Ovary (tissue), 9 donors: ENCODE results near the gene WASF3. TPM values are rescaled to one million over a fixed set of nuclear protein-coding genes. Genes with fewer than 3 reads are reported as not detected.

Experiments
- DNase-seq, 5 donors: peaks; one replicate each; pipeline ENCODE4 v3.0.0-alpha.2; 2019 to 2020
- H3K27ac ChIP-seq, 2 donors: fragments of 200-600 bp; one replicate each; pipeline versions ENCODE4 v1.5.1 to v1.8.0; 2019 to 2022
- H3K27me3 ChIP-seq: fragments of 200-600 bp; one replicate; pipeline ENCODE4 v1.8.0; 2022
- H3K36me3 ChIP-seq: fragments of 200-600 bp; sonication (generic); one replicate; pipeline ENCODE4 v1.5.1; 2019
- H3K4me1 ChIP-seq: one replicate; pipeline ENCODE4 v1.8.1; 2013; ENCODE audit warnings: mild to moderate bottlenecking, moderate library complexity; ENCODE audit not compliant: insufficient read depth
- H3K4me3 ChIP-seq: fragments of 200-600 bp; sonication (generic); one replicate; pipeline ENCODE4 v1.5.1; 2017
- H3K9me3 ChIP-seq, 2 donors: fragments of 200-600 bp in 1 of 2; sonication (generic) in 1 of 2; one replicate each; pipeline versions ENCODE4 v1.5.1 to v1.8.1; 2013 to 2019; ENCODE audit warnings: mild to moderate bottlenecking in 1 of 2, moderate library complexity in 1 of 2
- EP300 ChIP-seq: sonication (generic); formaldehyde crosslinking; IDR thresholded peaks from one replicate; pipeline ENCODE4 v1.6.1; 2017; ENCODE audit warnings: antibody characterized with exemption
- POLR2A ChIP-seq: fragments of 450-650 bp; IDR thresholded peaks from one replicate; pipeline ENCODE4 v1.6.1; 2017; ENCODE audit warnings: antibody characterized with exemption, mild to moderate bottlenecking, moderate library complexity
- WGBS, 3 donors: extraction: QIAGEN DNeasy Blood & Tissue Kit in 1 of 3; methylation state at CpG; one replicate each; pipeline versions ENCODE4 v1.1.5 to v1.1.7; 2013 to 2017; 5-methylcytosine and 5-hydroxymethylcytosine counted together
- intact Hi-C, 4 donors: fragments of 100-400 bp; cut with DNase I; formaldehyde crosslinking; loops; one replicate each; pipeline versions ENCODE4 v1.11.0 to v1.15.1; 2022 to 2023
- polyA plus RNA-seq, 2 donors: library from polyadenylated mRNA; stranded (reverse); fragments of 200-250 nt in 1 of 2; fragments of 350-450 nt in 1 of 2; fragmentation: Illumina TruSeq in 1 of 2; extraction: RNeasy Lipid Tissue Mini Kit (QIAGEN cat#74804) in 1 of 2; gene quantifications; one replicate each; pipeline ENCODE4 v1.2.3, GENCODE V29; 2013 to 2014
- total RNA-seq, 7 donors: library from RNA; depleted of rRNA in 2 of 7; stranded (reverse); fragments of >200 nt in 2 of 7; fragmentation: NEBNext Ultra II Directional in 3 of 7; extraction: Animal tissue kit (Norgen Biotek cat#: 25700) in 3 of 7; gene quantifications; one replicate each; pipeline versions ENCODE4 v1.1.0 to v1.2.4, GENCODE V29; 2016 to 2023
- TF ChIP-seq, protein P1 (sequence below), 3 donors: fragments of 450-650 bp in 2 of 3; fragments of 200-600 bp in 1 of 3; IDR thresholded peaks; one replicate each; pipeline versions ENCODE4 v1.5.1 to v1.8.0; 2016 to 2022; ENCODE audit warnings: antibody characterized with exemption in 3 of 3, mild to moderate bottlenecking in 1 of 3
- donor health status: DM: no; HTN: no; CAD: no; lungs with moderate emphysema.
- donor health status: DM: no; HTN: no; CAD: no.
- donor health status: Bipolar disorder and iron deficiency.
- donor health status: DM: yes; HTN: yes; CAD: no.
- donor health status: DM: no; HTN: no; CAD: no.
- donor health status: DM: yes; HTN: yes; CAD: no.

WASF3 gene
- total and polyA plus RNA-seq, 9 donors, result 11.5 to 37.1 (median 33.7) TPM

DNA sequence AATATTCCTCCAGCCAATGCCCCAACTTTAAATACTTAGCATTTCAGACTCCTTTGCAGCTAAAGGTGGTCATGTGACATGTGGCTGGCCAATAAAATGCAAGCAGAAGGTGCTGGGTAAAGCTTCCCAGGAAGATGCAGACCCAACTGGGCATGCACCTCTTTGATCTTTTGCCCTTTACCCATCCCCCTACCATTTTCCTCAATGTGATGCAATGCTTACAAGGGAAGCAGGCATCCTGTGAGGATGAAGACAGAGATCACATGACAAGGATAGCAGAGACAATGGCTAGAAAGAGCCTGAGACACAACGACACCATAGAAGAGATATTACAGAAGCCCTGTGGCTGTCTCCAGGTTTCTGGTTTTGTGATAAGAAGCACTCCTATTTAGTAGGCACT, 2.1 kb upstream of the WASF3 start:
- Histone ChIP-seq H3K36me3 (no peaks in the 10 kb centered on the region), H3K4me3 (no peak overlapping the region), H3K27ac (no peak overlapping the region), H3K9me3 (no peaks in the 10 kb centered on the region), H3K27me3 (no peaks in the 10 kb centered on the region), H3K4me1 (no peaks in the 10 kb centered on the region)
- no peak for DNase-seq
- WGBS, 3 donors, result 69 to 83% (median 80%) methylated on average over 1 of the region's 1 CpG
- intact Hi-C loops, result no loop called here
- TF ChIP-seq POLR2A (no peak), EP300 (no peak)
- TF ChIP-seq, protein P1, sequence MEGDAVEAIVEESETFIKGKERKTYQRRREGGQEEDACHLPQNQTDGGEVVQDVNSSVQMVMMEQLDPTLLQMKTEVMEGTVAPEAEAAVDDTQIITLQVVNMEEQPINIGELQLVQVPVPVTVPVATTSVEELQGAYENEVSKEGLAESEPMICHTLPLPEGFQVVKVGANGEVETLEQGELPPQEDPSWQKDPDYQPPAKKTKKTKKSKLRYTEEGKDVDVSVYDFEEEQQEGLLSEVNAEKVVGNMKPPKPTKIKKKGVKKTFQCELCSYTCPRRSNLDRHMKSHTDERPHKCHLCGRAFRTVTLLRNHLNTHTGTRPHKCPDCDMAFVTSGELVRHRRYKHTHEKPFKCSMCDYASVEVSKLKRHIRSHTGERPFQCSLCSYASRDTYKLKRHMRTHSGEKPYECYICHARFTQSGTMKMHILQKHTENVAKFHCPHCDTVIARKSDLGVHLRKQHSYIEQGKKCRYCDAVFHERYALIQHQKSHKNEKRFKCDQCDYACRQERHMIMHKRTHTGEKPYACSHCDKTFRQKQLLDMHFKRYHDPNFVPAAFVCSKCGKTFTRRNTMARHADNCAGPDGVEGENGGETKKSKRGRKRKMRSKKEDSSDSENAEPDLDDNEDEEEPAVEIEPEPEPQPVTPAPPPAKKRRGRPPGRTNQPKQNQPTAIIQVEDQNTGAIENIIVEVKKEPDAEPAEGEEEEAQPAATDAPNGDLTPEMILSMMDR (IDR thresholded peaks at IDR 0.05), result no peak

DNA sequence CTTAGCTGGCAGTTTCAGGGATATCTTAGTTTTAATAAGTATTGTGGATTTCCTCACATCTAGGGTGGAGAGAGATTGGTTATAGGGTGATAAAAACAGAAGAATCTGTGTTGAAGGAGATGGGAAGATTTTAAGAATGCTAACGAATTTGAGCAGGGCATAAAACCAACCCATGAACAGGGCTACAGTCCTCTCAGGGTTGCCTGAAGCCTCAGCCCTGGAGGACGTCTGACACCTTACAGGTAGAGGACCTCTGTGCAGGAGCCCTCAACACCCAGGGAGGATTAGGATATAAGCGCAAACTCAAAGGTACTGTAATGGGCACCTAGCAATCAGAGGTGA, 461 bp upstream of the WASF3 start:
- no peaks in the 10 kb centered on the region for H3K4me1 ChIP-seq
- H3K4me3 ChIP-seq, result peak overlapping the region; percentile 59
- TF ChIP-seq EP300, result no peak
- TF ChIP-seq, protein P1 (IDR thresholded peaks at IDR 0.05), result no peak
- no peak for TF ChIP-seq POLR2A
- no peaks in the 10 kb centered on the region for H3K9me3 ChIP-seq
- intact Hi-C loops, result no loop called here
- DNase-seq, result no peak
- H3K27me3 ChIP-seq, result no peaks in the 10 kb centered on the region
- H3K27ac ChIP-seq, result no peak overlapping the region
- H3K36me3 ChIP-seq, result no peaks in the 10 kb centered on the region
- 1 to 4% (median 3%) methylated on average over 3 of the region's 3 CpGs for WGBS, 3 donors

DNA sequence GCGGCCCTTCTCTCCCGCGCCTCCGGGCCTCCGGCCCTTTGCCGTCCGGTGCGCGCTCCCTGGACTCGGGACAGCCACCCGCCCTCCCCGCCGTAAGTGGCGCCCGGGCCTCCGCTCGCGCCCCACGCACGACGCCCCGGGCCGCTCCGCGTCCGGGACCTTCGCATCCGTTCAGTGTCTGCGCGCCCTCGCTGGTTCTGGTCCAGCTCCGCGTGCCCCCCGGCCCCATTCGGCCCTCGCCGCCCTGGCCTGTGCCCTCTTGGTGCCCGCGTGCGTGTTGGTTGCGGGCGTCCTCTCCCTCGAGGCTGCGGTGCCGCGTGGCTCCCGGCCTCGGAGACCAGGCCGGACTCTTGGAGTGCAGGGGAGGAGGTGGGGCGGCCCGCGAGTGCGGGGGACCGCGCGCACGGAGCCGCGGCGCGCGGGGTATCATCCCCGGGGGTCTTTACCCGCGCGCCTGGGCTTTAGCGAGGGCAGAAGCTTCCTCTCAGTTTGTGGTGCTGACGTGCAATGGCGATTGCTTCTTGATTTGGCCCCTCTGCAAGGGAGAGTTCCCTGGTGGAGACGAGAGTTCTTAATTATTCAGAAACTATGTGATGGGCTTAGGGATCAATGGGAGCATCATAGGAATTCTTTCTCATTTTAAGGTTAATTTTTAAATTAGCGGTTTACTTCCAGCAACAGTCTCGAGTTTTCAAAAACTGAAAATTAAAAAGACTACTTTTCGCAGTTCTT, 757 bp downstream of the WASF3 start:
- Histone ChIP-seq H3K9me3 (no peaks in the 10 kb centered on the region), H3K4me1 (no peaks in the 10 kb centered on the region), H3K36me3 (no peaks in the 10 kb centered on the region), H3K27ac (peak overlapping the region; percentile 26 to 55), H3K27me3 (no peaks in the 10 kb centered on the region), H3K4me3 (peak overlapping the region; percentile 59)
- no peak for TF ChIP-seq POLR2A
- no peak for TF ChIP-seq EP300
- TF ChIP-seq, protein P1 (IDR thresholded peaks at IDR 0.05), result no peak
- WGBS, 3 donors, result 1 to 2% (median 2%) methylated on average over 52 to 72 of the region's 73 CpGs
- intact Hi-C loops, result no loop called here
- peak in 4 of 5 donors; percentile 22 to 58 (median 36) for DNase-seq

DNA sequence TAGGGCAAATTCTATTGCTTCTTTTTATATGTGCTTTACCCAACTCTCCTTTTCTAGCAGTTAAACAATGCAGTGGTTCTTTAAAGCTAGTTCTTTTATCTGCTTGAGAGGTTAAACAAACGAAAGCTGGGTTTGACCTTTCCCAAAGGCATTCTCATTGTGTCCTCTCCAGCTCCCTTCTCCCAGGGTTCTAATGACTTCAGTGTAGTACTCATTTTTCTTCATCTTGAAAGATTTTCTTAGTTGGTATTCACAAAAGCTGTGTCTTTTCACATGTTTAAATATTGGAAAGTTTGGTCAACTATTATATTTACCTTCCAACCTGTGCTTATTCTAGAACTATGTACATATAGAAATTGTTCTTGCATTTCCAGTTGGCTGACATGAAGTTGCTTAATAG, 1.5 kb downstream of the WASF3 start:
- no peak for DNase-seq
- no peaks in the 10 kb centered on the region for H3K36me3 ChIP-seq
- H3K4me1 ChIP-seq, result no peaks in the 10 kb centered on the region
- no peaks in the 10 kb centered on the region for H3K9me3 ChIP-seq
- intact Hi-C loops, result no loop called here
- 4 to 12% (median 7%) methylated on average over 1 of the region's 1 CpG for WGBS, 3 donors
- no peak overlapping the region for H3K27ac ChIP-seq
- H3K4me3 ChIP-seq, result peak overlapping the region; percentile 59
- no peaks in the 10 kb centered on the region for H3K27me3 ChIP-seq
- TF ChIP-seq, protein P1 (IDR thresholded peaks at IDR 0.05), result no peak
- TF ChIP-seq EP300 (no peak), POLR2A (no peak)
